H1 (cell line): ENCODE measurements around the gene SND1. TPM values are rescaled to one million over a fixed set of nuclear protein-coding genes. Genes with fewer than 3 reads are reported as not detected.

ENCODE experiments used
- CTCF ChIA-PET: fragments of 300-600 bp; sonication (Branson Sonifier 250); formaldehyde crosslinking; loops from one replicate; lab custom pipeline; 2021; ENCODE audit not compliant: partially characterized antibody; lab: Charles Lee
- POLR2A ChIA-PET: fragments of 300-600 bp; sonication (Branson Sonifier 250); formaldehyde crosslinking; loops from one replicate; lab custom pipeline; 2021; ENCODE audit warnings: inconsistent platforms; ENCODE audit not compliant: partially characterized antibody; lab: Charles Lee
- DNase-seq, 2 experiments: peaks; one replicate each; pipeline versions ENCODE4 v3.0.0 to v3.0.0-alpha.2; 2010 to 2022; ENCODE audit warnings: low spot score in 2 of 2, low read depth in 1 of 2, mixed read lengths in 1 of 2
- FAIRE-seq: peaks from 2 replicates; lab custom pipeline; 2011; peaks lifted over from hg19 to GRCh38; lab: Jason Lieb, UNC
- H2AFZ ChIP-seq: 2 replicates; pipeline ENCODE4 v1.8.1; 2012; ENCODE audit warnings: low read length, inconsistent platforms
- H2AK5ac ChIP-seq: 2 replicates; pipeline ENCODE4 v1.6.1; 2013; ENCODE audit warnings: low read depth, low read length
- H2BK120ac ChIP-seq: replicated peaks from 2 replicates; pipeline ENCODE3; 2013; ENCODE audit warnings: low read depth, low read length, inconsistent platforms
- H2BK12ac ChIP-seq: 2 replicates; pipeline ENCODE4 v1.6.1; 2013; ENCODE audit warnings: low read depth, low read length
- H2BK15ac ChIP-seq: 2 replicates; pipeline ENCODE4 v1.6.1; 2013; ENCODE audit warnings: low read length
- H2BK20ac ChIP-seq: 2 replicates; pipeline ENCODE4 v1.6.1; 2013; ENCODE audit warnings: low read length
- H2BK5ac ChIP-seq: 2 replicates; pipeline ENCODE4 v1.6.1; 2013; ENCODE audit warnings: low read depth, low read length
- H3K14ac ChIP-seq: 2 replicates; pipeline ENCODE4 v1.6.1; 2013; ENCODE audit warnings: inconsistent platforms; ENCODE audit not compliant: insufficient read length
- H3K18ac ChIP-seq: 2 replicates; pipeline ENCODE4 v1.6.1; 2013; ENCODE audit warnings: low read length; ENCODE audit errors: extremely low read depth
- H3K23ac ChIP-seq: 2 replicates; pipeline ENCODE4 v1.6.1; 2013; ENCODE audit warnings: inconsistent platforms; ENCODE audit not compliant: insufficient read length
- H3K23me2 ChIP-seq: 2 replicates; pipeline ENCODE4 v1.6.1; 2013; ENCODE audit warnings: low read depth, low read length
- H3K27ac ChIP-seq: 2 replicates; pipeline ENCODE4 v1.6.1; 2011; ENCODE audit warnings: low read depth, low read length, inconsistent platforms
- H3K27me3 ChIP-seq, 4 experiments: replicated peaks in 1 of 4; 1 replicate in 1 of 4; 2 replicates in 3 of 4; pipeline versions ENCODE4 v1.6.1 to v1.8.1; 2011 to 2013; ENCODE audit warnings: low read length in 3 of 4, mild to moderate bottlenecking in 3 of 4, inconsistent platforms in 2 of 4, mixed read lengths in 2 of 4, moderate library complexity in 1 of 4; ENCODE audit not compliant: control insufficient read depth in 3 of 4, insufficient read depth in 3 of 4; ENCODE audit errors: extremely low read depth in 1 of 4
- H3K36me3 ChIP-seq, 4 experiments: 2 replicates each; pipeline versions ENCODE4 v1.6.1 to v1.8.1; 2011 to 2013; ENCODE audit warnings: mild to moderate bottlenecking in 4 of 4, low read length in 3 of 4, moderate library complexity in 2 of 4, control low read depth in 1 of 4, inconsistent platforms in 1 of 4; ENCODE audit not compliant: insufficient read depth in 4 of 4, control insufficient read depth in 2 of 4
- H3K4ac ChIP-seq: replicated peaks from 2 replicates; pipeline ENCODE3; 2013; ENCODE audit warnings: low read length, low read depth, mixed read lengths, inconsistent platforms; ENCODE audit not compliant: insufficient read length
- H3K4me1 ChIP-seq, 4 experiments: replicated peaks in 1 of 4; 1 replicate in 1 of 4; 2 replicates in 3 of 4; pipeline versions ENCODE4 v1.6.1 to v1.8.1; 2011 to 2013; ENCODE audit warnings: low read length in 3 of 4, inconsistent platforms in 2 of 4, mixed read lengths in 1 of 4; ENCODE audit not compliant: insufficient read depth in 4 of 4, control insufficient read depth in 3 of 4
- H3K4me2 ChIP-seq, 2 experiments: 2 replicates each; pipeline versions ENCODE4 v1.6.1 to v1.8.1; 2011 to 2013; ENCODE audit warnings: low read depth in 2 of 2, low read length in 2 of 2, control low read depth in 1 of 2, inconsistent platforms in 1 of 2, mild to moderate bottlenecking in 1 of 2; ENCODE audit not compliant: insufficient read depth in 1 of 2
- H3K4me3 ChIP-seq, 4 experiments: fragments of 200-600, 300-600 bp in 1 of 4; sonication (generic), shearing (Covaris generic), sonication (Bioruptor Twin) in 1 of 4; 2 replicates each; pipeline versions ENCODE4 v1.5.1 to v1.8.1; 2011 to 2016; ENCODE audit warnings: low read length in 4 of 4, low read depth in 3 of 4, control low read depth in 2 of 4, inconsistent platforms in 2 of 4, mild to moderate bottlenecking in 2 of 4, mixed read lengths in 1 of 4, moderate library complexity in 1 of 4; ENCODE audit not compliant: insufficient read depth in 2 of 4; ENCODE audit errors: extremely low read depth in 1 of 4
- H3K56ac ChIP-seq: replicated peaks from 2 replicates; pipeline ENCODE3; 2013; ENCODE audit warnings: low read depth, mild to moderate bottlenecking, mixed read lengths, low read length, inconsistent platforms; ENCODE audit not compliant: insufficient read length
- H3K79me1 ChIP-seq: 2 replicates; pipeline ENCODE4 v1.6.1; 2013; ENCODE audit warnings: low read depth, low read length, control low read depth
- H3K79me2 ChIP-seq, 2 experiments: 2 replicates each; pipeline versions ENCODE4 v1.6.1 to v1.8.1; 2012 to 2013; ENCODE audit warnings: low read length in 2 of 2, mild to moderate bottlenecking in 2 of 2, inconsistent platforms in 1 of 2; ENCODE audit not compliant: insufficient read depth in 2 of 2, control insufficient read depth in 1 of 2
- H3K9ac ChIP-seq, 4 experiments: replicated peaks in 1 of 4; 1 replicate in 1 of 4; 2 replicates in 3 of 4; pipeline versions ENCODE4 v1.6.1 to v1.8.1; 2011 to 2013; ENCODE audit warnings: low read depth in 3 of 4, low read length in 3 of 4, control low read depth in 2 of 4, mild to moderate bottlenecking in 2 of 4, moderate library complexity in 2 of 4, inconsistent platforms in 1 of 4; ENCODE audit errors: extremely low read depth in 1 of 4
- H3K9me3 ChIP-seq, 2 experiments: 2 replicates each; pipeline versions ENCODE4 v1.6.1 to v1.8.1; 2012 to 2013; ENCODE audit warnings: mild to moderate bottlenecking in 2 of 2, moderate library complexity in 2 of 2, control low read depth in 1 of 2, inconsistent platforms in 1 of 2, low read depth in 1 of 2, low read length in 1 of 2, mixed read lengths in 1 of 2; ENCODE audit not compliant: insufficient read depth in 2 of 2
- H4K20me1 ChIP-seq, 2 experiments: replicated peaks in 1 of 2; 2 replicates each; pipeline versions ENCODE3 to v1.8.1; 2011 to 2013; ENCODE audit warnings: inconsistent platforms in 2 of 2, low read length in 2 of 2, mild to moderate bottlenecking in 1 of 2; ENCODE audit not compliant: insufficient read depth in 2 of 2, control insufficient read depth in 1 of 2
- H4K5ac ChIP-seq: 2 replicates; pipeline ENCODE4 v1.6.1; 2013; ENCODE audit warnings: low read length, low read depth, mixed read lengths, inconsistent platforms; ENCODE audit not compliant: insufficient read length
- H4K8ac ChIP-seq: 2 replicates; pipeline ENCODE4 v1.8.0; 2013; ENCODE audit warnings: mild to moderate bottlenecking, moderate library complexity, low read length, inconsistent platforms; ENCODE audit not compliant: insufficient read depth; ENCODE audit errors: extremely low read depth
- H4K91ac ChIP-seq: replicated peaks from 2 replicates; pipeline ENCODE3; 2013; ENCODE audit warnings: low read length, mixed read lengths, inconsistent platforms; ENCODE audit not compliant: insufficient read length
- BACH1 ChIP-seq: IDR thresholded peaks from 2 replicates; pipeline ENCODE4 v1.6.1; 2012; ENCODE audit warnings: low read length, improper control_type of control experiment
- CHD1 ChIP-seq: IDR thresholded peaks from 2 replicates; pipeline ENCODE4 v1.6.1; 2012; ENCODE audit warnings: low read depth, low read length, improper control_type of control experiment
- HDAC6 ChIP-seq: IDR thresholded peaks from one replicate; pipeline ENCODE4 v1.7.1; 2012; ENCODE audit warnings: low read depth, mild to moderate bottlenecking, inconsistent platforms, low read length, moderate library complexity
- JUN ChIP-seq: IDR thresholded peaks from 2 replicates; pipeline ENCODE4 v1.6.1; 2011; ENCODE audit warnings: low read depth, mild to moderate bottlenecking, improper control_type of control experiment, low read length
- NANOG ChIP-seq: IDR thresholded peaks from 2 replicates; pipeline ENCODE4 v1.6.1; 2011; ENCODE audit warnings: low read length, low read depth, mild to moderate bottlenecking, inconsistent platforms; ENCODE audit not compliant: insufficient read depth, poor library complexity, severe bottlenecking
- POLR2AphosphoS5 ChIP-seq: IDR thresholded peaks from 2 replicates; pipeline ENCODE4 v1.6.1; 2011; ENCODE audit warnings: low read depth, low read length
- RAD21 ChIP-seq, 2 experiments: IDR thresholded peaks in 1 of 2; conservative IDR thresholded peaks in 1 of 2; 2 replicates each; pipeline ENCODE4 v1.6.1; 2011; ENCODE audit warnings: low read depth in 2 of 2, low read length in 2 of 2, improper control_type of control experiment in 1 of 2, inconsistent platforms in 1 of 2, mild to moderate bottlenecking in 1 of 2, moderate library complexity in 1 of 2
- RNF2 ChIP-seq: fragments of 200-900, 300-1000 bp; sonication (generic); IDR thresholded peaks from 2 replicates; pipeline ENCODE4 v1.7.1; 2016; ENCODE audit warnings: borderline replicate concordance, low read depth, mild to moderate bottlenecking, antibody characterized with exemption, low read length; ENCODE audit not compliant: poor library complexity, severe bottlenecking; ENCODE audit errors: missing control alignments
- SIX5 ChIP-seq: IDR thresholded peaks from 2 replicates; pipeline ENCODE4 v1.6.1; 2011; ENCODE audit warnings: mild to moderate bottlenecking, low read depth, low read length
- ZNF274 ChIP-seq: IDR thresholded peaks from 2 replicates; pipeline ENCODE4 v1.7.0; 2012; ENCODE audit warnings: low read length, borderline replicate concordance; ENCODE audit errors: extremely low read depth
- WGBS, 2 experiments: shearing (Covaris generic) in 1 of 2; methylation state at CpG; one replicate each; pipeline versions ENCODE4 v1.1.6 to v1.1.7; 2013 to 2015; ENCODE audit warnings: low lambda C conversion rate in 2 of 2, mixed read lengths in 2 of 2, inconsistent platforms in 1 of 2, low coverage in 1 of 2, missing lambda C conversion rate in 1 of 2; ENCODE audit not compliant: insufficient replicate concordance in 2 of 2, insufficient coverage in 1 of 2, insufficient read length in 1 of 2; ENCODE audit errors: extremely low coverage in 1 of 2, missing lambda C conversion rate in 1 of 2; 5-methylcytosine and 5-hydroxymethylcytosine counted together
- polyA plus RNA-seq, 7 experiments: library from polyadenylated mRNA; depleted of rRNA in 3 of 7; stranded (reverse) in 5 of 7; unstranded in 2 of 7; fragments of >200 nt in 5 of 7; fragments of 200-250 nt in 2 of 7; gene quantifications; 1 replicate in 5 of 7; 2 replicates in 1 of 7; 4 replicates in 1 of 7; pipeline versions ENCODE4 v1.2.1 to v1.2.3, GENCODE V29; 2011 to 2013; ENCODE audit warnings: missing spikeins in 2 of 7, mixed read lengths in 2 of 7
- total RNA-seq: library from RNA; stranded (reverse); fragmentation: NEBNext Ultra II Directional; extraction: Animal tissue kit (Norgen Biotek cat#: 25700); gene quantifications from 2 replicates; pipeline ENCODE4 v1.2.1, GENCODE V29; 2021
- TF ChIP-seq, protein P1 (sequence below): IDR thresholded peaks from 2 replicates; pipeline ENCODE4 v1.6.1; 2012; ENCODE audit warnings: low read length, inconsistent platforms

SND1 gene
- total and polyA plus RNA-seq, 2 of the 8 experiments (the other 6 are each of a cell fraction or from before 2014, with no cell fraction given), result 122 to 290 TPM

- H3K18ac ChIP-seq, result no peak overlapping the region
- TF ChIP-seq, protein P1, sequence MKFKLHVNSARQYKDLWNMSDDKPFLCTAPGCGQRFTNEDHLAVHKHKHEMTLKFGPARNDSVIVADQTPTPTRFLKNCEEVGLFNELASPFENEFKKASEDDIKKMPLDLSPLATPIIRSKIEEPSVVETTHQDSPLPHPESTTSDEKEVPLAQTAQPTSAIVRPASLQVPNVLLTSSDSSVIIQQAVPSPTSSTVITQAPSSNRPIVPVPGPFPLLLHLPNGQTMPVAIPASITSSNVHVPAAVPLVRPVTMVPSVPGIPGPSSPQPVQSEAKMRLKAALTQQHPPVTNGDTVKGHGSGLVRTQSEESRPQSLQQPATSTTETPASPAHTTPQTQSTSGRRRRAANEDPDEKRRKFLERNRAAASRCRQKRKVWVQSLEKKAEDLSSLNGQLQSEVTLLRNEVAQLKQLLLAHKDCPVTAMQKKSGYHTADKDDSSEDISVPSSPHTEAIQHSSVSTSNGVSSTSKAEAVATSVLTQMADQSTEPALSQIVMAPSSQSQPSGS, result no peak
- TF ChIP-seq SIX5, result no peak
- no peak for TF ChIP-seq ZNF274
- no peak for TF ChIP-seq RNF2
- no peak for TF ChIP-seq POLR2AphosphoS5
- no peak for TF ChIP-seq HDAC6
- no peak for TF ChIP-seq BACH1
- TF ChIP-seq RAD21 (IDR thresholded peaks at IDR 0.05 in 1 of 2, conservative IDR thresholded peaks at IDR 0.05 in 1 of 2; ENCODE audit: low read depth in 2 of 2, low read length in 2 of 2), result no peak
- no peak for TF ChIP-seq JUN
- TF ChIP-seq CHD1, result no peak
- TF ChIP-seq NANOG, result no peak
- TF ChIP-seq, all 59 proteins: peak for 0
- Histone ChIP-seq H3K4me1 (peaks cover 1 to 19% (median 9%) of the 10 kb centered on the region in 4 experiments; a peak in 5 of 7 replicates), H3K23me2 (peaks cover 2% of the 10 kb centered on the region; the same call in 1 of the 2 replicates), H3K4me2 (no peak overlapping the region), H4K8ac (no peak overlapping the region), H3K23ac (no peak overlapping the region), H3K9me3 (no peaks in the 10 kb centered on the region), H2AK5ac (no peak overlapping the region), H2BK5ac (no peak overlapping the region), H3K27ac (no peak overlapping the region), H3K56ac (no peak overlapping the region), H3K79me1 (peaks cover 2% of the 10 kb centered on the region; the same call in 1 of the 2 replicates), H4K5ac (no peak overlapping the region), H3K14ac (no peak overlapping the region), H3K9ac (no peak overlapping the region), H3K79me2 (peaks cover 9 to 96% of the 10 kb centered on the region in 2 experiments; a peak in 3 of 4 replicates), H2BK12ac (no peak overlapping the region), H3K4me3 (no peak overlapping the region), H4K91ac (no peak overlapping the region), H3K4ac (no peak overlapping the region), H2AFZ (no peak overlapping the region), H3K36me3 (peaks cover 0 to 10% (median 2%) of the 10 kb centered on the region in 4 experiments; a peak in 2 of 8 replicates), H4K20me1 (peaks cover 0 to 5% of the 10 kb centered on the region in 2 experiments), H2BK120ac (no peak overlapping the region), H3K27me3 (no peaks in the 10 kb centered on the region), H2BK20ac (no peak overlapping the region), H2BK15ac (no peak overlapping the region)
- FAIRE-seq, result no peak
- ChIA-PET POLR2A (interaction anchor here (0.6 to 1.6 kb wide), 3 partner anchors 8 to 87 kb away, joined by 3 to 4 read pairs (median 4); partner anchors contain the start of gene ARF5), CTCF (interaction anchor here (3.2 kb wide), 1 partner anchor 47 kb away, joined by 8 read pairs; no protein-coding TSS in a partner anchor)
- 93% methylated on average over 5 of the region's 5 CpGs; no CpG with 5 or more reads in 1 of the 2 experiments for WGBS, 2 experiments
- DNase-seq, result no peak
Measured at GRCh38 chr7:127675721-127676120, 23.7 kb downstream of the SND1 start.
